Spleen (tissue), 11 donors: ENCODE measurements around the gene HTRA2. TPM values are rescaled to one million over a fixed set of nuclear protein-coding genes. Genes with fewer than 3 reads are reported as not detected.

Experiments
- DNase-seq: peaks from one replicate; pipeline ENCODE4 v3.0.0-alpha.2; 2020
- H3K27ac ChIP-seq, 8 donors: fragments of 200-600 bp; sonication (generic) in 7 of 8; 1 replicate in 4 of 8; 2 replicates in 4 of 8; pipeline versions ENCODE4 v1.5.0 to v1.8.0; 2016 to 2021; ENCODE audit warnings: inconsistent platforms in 4 of 8, mild to moderate bottlenecking in 4 of 8, moderate library complexity in 1 of 8
- H3K27me3 ChIP-seq, 7 donors: fragments of 200-600 bp; sonication (generic) in 6 of 7; replicated peaks in 1 of 7; 1 replicate in 4 of 7; 2 replicates in 3 of 7; pipeline versions ENCODE4 v1.5.0 to v1.8.0; 2016 to 2021; ENCODE audit warnings: inconsistent platforms in 3 of 7, mild to moderate bottlenecking in 1 of 7
- H3K36me3 ChIP-seq, 6 donors: fragments of 200-600 bp; sonication (generic) in 5 of 6; 1 replicate in 4 of 6; 2 replicates in 2 of 6; pipeline versions ENCODE4 v1.5.0 to v1.8.0; 2016 to 2021; ENCODE audit warnings: inconsistent platforms in 2 of 6
- H3K4me1 ChIP-seq, 6 donors: fragments of 200-600 bp; sonication (generic) in 5 of 6; 1 replicate in 3 of 6; 2 replicates in 3 of 6; pipeline versions ENCODE4 v1.5.0 to v1.8.0; 2016 to 2021; ENCODE audit warnings: inconsistent platforms in 3 of 6
- H3K4me3 ChIP-seq, 8 donors: fragments of 200-600 bp; sonication (generic) in 7 of 8; 1 replicate in 4 of 8; 2 replicates in 4 of 8; pipeline versions ENCODE4 v1.5.0 to v1.8.0; 2016 to 2021; ENCODE audit warnings: inconsistent platforms in 4 of 8, mild to moderate bottlenecking in 4 of 8, moderate library complexity in 2 of 8
- H3K9me3 ChIP-seq, 8 donors: fragments of 200-600 bp; sonication (generic) in 7 of 8; 1 replicate in 4 of 8; 2 replicates in 4 of 8; pipeline versions ENCODE4 v1.5.0 to v1.8.0; 2016 to 2021; ENCODE audit warnings: inconsistent platforms in 4 of 8
- CTCF ChIP-seq, 11 experiments: fragments of 200-600 bp in 7 of 11; fragments of 450-650 bp in 4 of 11; sonication (generic) in 4 of 11; IDR thresholded peaks in 8 of 11; conservative IDR thresholded peaks in 3 of 11; 1 replicate in 7 of 11; 2 replicates in 4 of 11; pipeline versions ENCODE4 v1.4.0 to v1.8.0; 2016 to 2021; ENCODE audit warnings: antibody characterized with exemption in 11 of 11, inconsistent platforms in 4 of 11, mild to moderate bottlenecking in 1 of 11
- POLR2A ChIP-seq, 3 donors: fragments of 450-650 bp; IDR thresholded peaks; one replicate each; pipeline ENCODE4 v1.5.1; 2017; ENCODE audit warnings: antibody characterized with exemption in 3 of 3, mild to moderate bottlenecking in 1 of 3
- POLR2AphosphoS5 ChIP-seq, 3 donors: sonication (generic); formaldehyde crosslinking; IDR thresholded peaks; one replicate each; pipeline ENCODE4 v1.5.1; 2017; ENCODE audit warnings: antibody characterized with exemption in 3 of 3
- WGBS, 5 donors: extraction: QIAGEN DNeasy Blood & Tissue Kit in 3 of 5; methylation state at CpG; one replicate each; pipeline versions ENCODE4 v1.1.5 to v1.1.7; 2013 to 2018; 5-methylcytosine and 5-hydroxymethylcytosine counted together
- intact Hi-C: fragments of 100-400 bp; cut with DNase I; formaldehyde crosslinking; loops from one replicate; pipeline ENCODE4 v1.15.0; 2023; ENCODE audit warnings: low total_unique reads
- polyA plus RNA-seq, 3 donors: library from polyadenylated mRNA; stranded (reverse); fragments of 200-250 nt; gene quantifications; one replicate each; pipeline ENCODE4 v1.2.1, GENCODE V29; 2013
- total RNA-seq, 7 donors: library from RNA; depleted of rRNA in 3 of 7; stranded (reverse); fragments of >200 nt in 3 of 7; fragmentation: NEBNext Ultra II Directional in 4 of 7; extraction: Animal tissue kit (Norgen Biotek cat#: 25700) in 4 of 7; gene quantifications; one replicate each; pipeline versions ENCODE4 v1.1.0 to v1.2.1, GENCODE V29; 2016 to 2021
- donor health status: healthy with polysubstance abuse.
- donor health status: DM: no; HTN: no; CAD: no; lungs with moderate emphysema.
- donor health status: DM: no; HTN: no; CAD: no.
- donor health status: Bipolar disorder and iron deficiency.
- donor health status: healthy.
- donor health status: DM: no; HTN: no; CAD: no.
- donor health status: DM: yes; HTN: yes; CAD: no.

HTRA2 gene
- total and polyA plus RNA-seq, 10 donors, result 34.2 to 58.7 (median 42.9) TPM

- DNase-seq, result no peak
- Histone ChIP-seq H3K9me3 (no peaks in the 10 kb centered on the region), H3K27ac (no peak overlapping the region), H3K36me3 (no peaks in the 10 kb centered on the region), H3K4me1 (peaks cover 0 to 13% (median 0%) of the 10 kb centered on the region in 6 donors), H3K27me3 (no peaks in the 10 kb centered on the region), H3K4me3 (no peak overlapping the region)
- 82 to 88% (median 87%) methylated on average over 5 of the region's 5 CpGs for WGBS, 5 donors
- TF ChIP-seq POLR2A (IDR thresholded peaks at IDR 0.05) (no peak), POLR2AphosphoS5 (IDR thresholded peaks at IDR 0.05) (no peak), CTCF (IDR thresholded peaks at IDR 0.05 in 8 of 11, conservative IDR thresholded peaks at IDR 0.05 in 3 of 11) (no peak)
- intact Hi-C loops, result no loop called here
These were observed 34.5 kb downstream of the HTRA2 start for GRCh38 chr2:74564222-74564621.

- Histone ChIP-seq H3K27ac (no peak overlapping the region), H3K4me3 (no peak overlapping the region), H3K9me3 (no peaks in the 10 kb centered on the region), H3K36me3 (no peaks in the 10 kb centered on the region), H3K27me3 (no peaks in the 10 kb centered on the region), H3K4me1 (peaks cover 0 to 15% (median 2%) of the 10 kb centered on the region in 6 donors)
- no peak for DNase-seq
- intact Hi-C loops, result no loop called here
- WGBS, 5 donors, result 68 to 82% (median 80%) methylated on average over 7 of the region's 7 CpGs
- TF ChIP-seq POLR2A (IDR thresholded peaks at IDR 0.05) (no peak), POLR2AphosphoS5 (IDR thresholded peaks at IDR 0.05) (no peak), CTCF (IDR thresholded peaks at IDR 0.05 in 8 of 11, conservative IDR thresholded peaks at IDR 0.05 in 3 of 11) (no peak)
These were observed 36.5 kb downstream of the HTRA2 start for GRCh38 chr2:74566076-74566753.

GRCh38 chr2:74566754-74567085 lies 37.0 kb downstream of the HTRA2 start:
- TF ChIP-seq POLR2AphosphoS5 (IDR thresholded peaks at IDR 0.05) (no peak), POLR2A (IDR thresholded peaks at IDR 0.05) (no peak), CTCF (IDR thresholded peaks at IDR 0.05 in 8 of 11, conservative IDR thresholded peaks at IDR 0.05 in 3 of 11) (no peak)
- intact Hi-C loops, result no loop called here

DNA sequence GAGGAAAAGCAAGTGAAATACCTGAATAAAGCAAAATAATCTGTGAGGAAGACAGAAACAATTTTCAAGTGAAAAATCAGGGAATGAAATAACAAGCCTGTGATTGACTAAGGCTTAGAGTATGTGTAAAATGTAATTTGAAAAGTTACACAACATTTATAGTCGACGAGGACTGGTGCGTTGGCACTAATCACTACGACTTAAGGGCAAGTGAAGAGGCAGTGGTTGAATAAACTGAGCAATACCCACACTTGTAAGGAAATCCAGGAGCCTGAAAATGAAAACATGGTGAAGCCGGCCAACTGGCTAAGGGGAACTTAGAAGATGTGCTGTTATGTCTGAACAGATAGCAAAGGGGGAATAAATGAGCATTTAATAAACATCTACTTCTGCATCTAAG lies 38.1 kb downstream of the HTRA2 start:
- Histone ChIP-seq H3K9me3 (no peaks in the 10 kb centered on the region), H3K4me1 (peaks cover 0 to 22% (median 4%) of the 10 kb centered on the region in 6 donors), H3K4me3 (no peak overlapping the region), H3K27ac (no peak overlapping the region), H3K36me3 (no peaks in the 10 kb centered on the region), H3K27me3 (no peaks in the 10 kb centered on the region)
- intact Hi-C loops, result no loop called here
- DNase-seq, result no peak
- no peak for TF ChIP-seq POLR2AphosphoS5 (IDR thresholded peaks at IDR 0.05)
- TF ChIP-seq CTCF (IDR thresholded peaks at IDR 0.05 in 8 of 11, conservative IDR thresholded peaks at IDR 0.05 in 3 of 11), result no peak
- 53 to 82% (median 76%) methylated on average over 5 of the region's 5 CpGs for WGBS, 5 donors

More at GRCh38 chr2:74566754-74567085, 37.0 kb downstream of the HTRA2 start:
- no peak for DNase-seq
- Histone ChIP-seq H3K9me3 (no peaks in the 10 kb centered on the region), H3K4me3 (no peak overlapping the region), H3K27me3 (no peaks in the 10 kb centered on the region), H3K4me1 (peaks cover 0 to 20% (median 4%) of the 10 kb centered on the region in 6 donors), H3K36me3 (no peaks in the 10 kb centered on the region), H3K27ac (no peak overlapping the region)
